HG03558 (cell line): ENCODE data around the gene DAW1.
"Not testable (repeated sequence)": the region's sequence is repeated elsewhere in the genome, so short reads cannot be mapped to it uniquely, and the experiment has no call there.

Experiments
- ATAC-seq: cut with Tn5 transposase; IDR thresholded peaks from one replicate; pipeline ENCODE4 v1.9.1; 2021; ENCODE audit warnings: moderate number of reproducible peaks; ENCODE audit not compliant: unreplicated experiment; ENCODE audit errors: extremely low read depth

Gene DAW1

GRCh38 chr2:227903381-227903780 lies 31.9 kb downstream of the DAW1 start:
- no peak for ATAC-seq

GRCh38 chr2:227906991-227907390 lies 35.6 kb downstream of the DAW1 start:
- ATAC-seq = no peak

- ATAC-seq = no peak
These were observed 37.0 kb downstream of the DAW1 start for GRCh38 chr2:227908266-227909054.

GRCh38 chr2:227914362-227914761 lies 42.9 kb downstream of the DAW1 start:
- no peak for ATAC-seq

GRCh38 chr2:227921648-227922047 lies 50.2 kb downstream of the DAW1 start:
- no peak for ATAC-seq

- no peak for ATAC-seq
These were observed 60.6 kb downstream of the DAW1 start for GRCh38 chr2:227932001-227932400.

- ATAC-seq = no peak
These were observed 61.0 kb downstream of the DAW1 start for GRCh38 chr2:227932403-227932802.

GRCh38 chr2:227933884-227934283 lies 62.5 kb downstream of the DAW1 start:
- ATAC-seq = no peak

- not testable (repeated sequence) for ATAC-seq
These were observed 64.8 kb downstream of the DAW1 start for GRCh38 chr2:227936249-227936648.

- no peak for ATAC-seq
These were observed 68.0 kb downstream of the DAW1 start for GRCh38 chr2:227939271-227940027.

GRCh38 chr2:227942021-227942420 lies 70.6 kb downstream of the DAW1 start:
- ATAC-seq = no peak

GRCh38 chr2:227942965-227943364 lies 71.5 kb downstream of the DAW1 start:
- ATAC-seq = no peak

GRCh38 chr2:227960317-227960716 lies 88.9 kb downstream of the DAW1 start:
- ATAC-seq = no peak

GRCh38 chr2:227971619-227972230 lies 100.3 kb downstream of the DAW1 start:
- no peak for ATAC-seq

- no peak for ATAC-seq
These were observed 101.8 kb downstream of the DAW1 start for GRCh38 chr2:227973241-227973640.
